PC-9 (cell line): ENCODE results near the gene XRCC4. TPM values are rescaled to one million over a fixed set of nuclear protein-coding genes. Genes with fewer than 3 reads are reported as not detected.
A peak's percentile ranks its signal among the peaks of the same experiment; 100 is the strongest.

Experiments
- BruUV-seq: library from RNA; stranded (reverse); fragments of 400-500 nt; replicated peaks from 2 replicates; lab custom pipeline; 2021; lab: Mats Ljungman, UMichigan
- CTCF ChIA-PET: fragments of 300-600 bp; sonication (Branson Sonifier 250); formaldehyde crosslinking; loops from one replicate; lab custom pipeline; 2022; ENCODE audit warnings: antibody characterized with exemption; lab: Charles Lee
- POLR2A ChIA-PET: fragments of 300-600 bp; sonication (Branson Sonifier 250); formaldehyde crosslinking; loops from one replicate; lab custom pipeline; 2022; ENCODE audit warnings: antibody characterized with exemption; ENCODE audit not compliant: unreplicated experiment; lab: Charles Lee
- DNase-seq, 2 experiments: peaks; one replicate each; pipeline versions ENCODE4 v3.0.0 to v3.0.0-alpha.2; 2015 to 2022; ENCODE audit warnings: mixed read lengths in 1 of 2
- H2AFZ ChIP-seq: fragments of 200-600 bp; sonication (generic); 2 replicates; pipeline ENCODE4 v1.8.1; 2017; ENCODE audit warnings: antibody characterized with exemption
- H3F3A ChIP-seq: fragments of 200-600 bp; sonication (generic); 2 replicates; pipeline ENCODE4 v1.8.1; 2017; ENCODE audit warnings: antibody characterized with exemption, mild to moderate bottlenecking, low read depth; ENCODE audit not compliant: insufficient read depth
- H3K27ac ChIP-seq: fragments of 200-600 bp; sonication (generic); 2 replicates; pipeline ENCODE4 v1.6.1; 2016; ENCODE audit warnings: mixed run types
- H3K27me3 ChIP-seq: fragments of 200-600 bp; sonication (generic); 2 replicates; pipeline ENCODE4 v1.6.1; 2016; ENCODE audit warnings: low read depth, mixed run types; ENCODE audit not compliant: insufficient read depth
- H3K36me3 ChIP-seq: fragments of 200-600 bp; sonication (generic); 2 replicates; pipeline ENCODE4 v1.6.1; 2016; ENCODE audit warnings: low read depth, mixed run types
- H3K4me1 ChIP-seq: fragments of 200-600 bp; sonication (generic); replicated peaks from 2 replicates; pipeline ENCODE4 v1.6.1; 2016; ENCODE audit warnings: mixed run types; ENCODE audit not compliant: insufficient read depth
- H3K4me2 ChIP-seq: fragments of 200-600 bp; sonication (generic); 2 replicates; pipeline ENCODE4 v1.6.1; 2017; ENCODE audit warnings: mixed run types
- H3K4me3 ChIP-seq: fragments of 200-600 bp; sonication (generic); 2 replicates; pipeline ENCODE4 v1.6.1; 2016; ENCODE audit warnings: mixed run types
- H3K79me2 ChIP-seq: fragments of 200-600 bp; sonication (generic); 2 replicates; pipeline ENCODE4 v1.6.1; 2017; ENCODE audit warnings: low read depth, mixed run types
- H3K9me2 ChIP-seq: fragments of 200-600 bp; sonication (generic); 2 replicates; pipeline ENCODE4 v1.8.1; 2017; ENCODE audit warnings: mild to moderate bottlenecking; ENCODE audit not compliant: insufficient read depth
- H3K9me3 ChIP-seq: fragments of 200-600 bp; sonication (generic); 2 replicates; pipeline ENCODE4 v1.8.1; 2016; ENCODE audit warnings: low read depth; ENCODE audit not compliant: insufficient read depth
- H4K20me1 ChIP-seq: fragments of 200-600 bp; sonication (generic); 2 replicates; pipeline ENCODE4 v1.8.1; 2017; ENCODE audit not compliant: insufficient read depth
- CTCF ChIP-seq: fragments of 200-600 bp; sonication (generic); conservative IDR thresholded peaks from 2 replicates; pipeline ENCODE4 v1.6.1; 2017; ENCODE audit warnings: mixed run types, antibody characterized with exemption, mild to moderate bottlenecking, moderate library complexity
- EZH2 ChIP-seq: fragments of 200-600 bp; sonication (generic); IDR thresholded peaks from 2 replicates; pipeline ENCODE4 v1.8.0; 2017; ENCODE audit warnings: antibody characterized with exemption, low read depth
- intact Hi-C: fragments of 100-400 bp; cut with micrococcal nuclease; formaldehyde crosslinking; loops from one replicate; pipeline ENCODE4 v1.10.0; 2022; ENCODE audit not compliant: unreplicated experiment
- total RNA-seq: library from RNA; stranded (reverse); gene quantifications from 2 replicates; pipeline ENCODE4 v1.2.3, GENCODE V29; 2021

The XRCC4 gene
- total RNA-seq, 1 experiment from 2014 or later = 12.2 TPM

DNA sequence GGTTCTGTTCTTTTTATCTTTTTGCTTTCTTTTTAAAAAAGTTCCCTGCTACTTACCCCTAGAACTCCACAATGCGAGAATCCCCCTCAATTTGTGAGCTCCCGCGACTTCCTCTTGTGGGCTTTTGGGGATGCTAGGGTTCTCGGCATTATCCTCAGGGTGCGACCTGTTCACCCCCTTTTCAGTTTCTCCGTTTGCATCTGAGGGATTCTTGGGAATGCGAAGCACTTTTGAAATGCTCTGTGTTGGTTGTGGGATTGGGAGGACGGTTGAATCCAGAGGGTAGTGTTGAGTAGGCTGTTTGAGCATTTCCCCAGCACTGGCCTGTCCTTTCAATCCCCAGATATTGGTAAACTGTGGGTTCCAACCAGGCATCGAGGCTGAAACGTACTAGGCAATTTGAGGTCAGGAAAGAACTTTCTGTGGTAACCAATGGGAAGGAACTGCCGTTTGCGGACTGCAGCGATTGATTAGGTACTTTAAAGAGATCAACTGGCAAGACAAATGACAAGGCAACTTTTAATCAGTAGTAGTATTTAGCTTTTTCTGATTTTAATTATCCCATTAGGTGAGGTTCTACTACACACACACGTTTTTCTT is 415 bp downstream of the XRCC4 start:
- intact Hi-C loops = loop anchor here (2.0 kb wide), 1 partner anchor 147 kb away; no protein-coding TSS in a partner anchor
- Histone ChIP-seq H3K36me3 (no peaks in the 10 kb centered on the region), H3K79me2 (peaks cover 64% of the 10 kb centered on the region), H3K9me2 (no peaks in the 10 kb centered on the region), H3K27ac (peak overlapping the region; percentile 69), H3K4me1 (peaks cover 17% of the 10 kb centered on the region), H4K20me1 (peaks cover 6% of the 10 kb centered on the region; the same call in 1 of the 2 replicates), H3K9me3 (no peaks in the 10 kb centered on the region), H3K4me2 (peak overlapping the region; percentile 89), H2AFZ (peak overlapping the region; percentile 94), H3F3A (no peaks in the 10 kb centered on the region), H3K27me3 (no peaks in the 10 kb centered on the region), H3K4me3 (peak overlapping the region; percentile 70)
- ChIA-PET CTCF (no interaction called here), POLR2A (interaction anchor here (0.6 to 0.8 kb wide), 10 partner anchors 20 to 783 kb away, joined by 3 to 8 read pairs (median 4); no protein-coding TSS in a partner anchor)
- TF ChIP-seq CTCF = no peak
- TF ChIP-seq EZH2 = no peak
- BruUV-seq = TSS peak; percentile 93
- DNase-seq = peak in 1 of 2 experiments; percentile 44

GRCh38 chr5:83082750-83083149 is 5.4 kb downstream of the XRCC4 start:
- Histone ChIP-seq H3K36me3 (no peaks in the 10 kb centered on the region), H3F3A (no peaks in the 10 kb centered on the region), H3K27me3 (no peaks in the 10 kb centered on the region), H3K4me2 (no peak overlapping the region), H4K20me1 (no peaks in the 10 kb centered on the region), H3K9me2 (no peaks in the 10 kb centered on the region), H2AFZ (no peak overlapping the region), H3K9me3 (no peaks in the 10 kb centered on the region), H3K4me1 (peaks cover 7% of the 10 kb centered on the region), H3K4me3 (no peak overlapping the region), H3K79me2 (peaks cover 20% of the 10 kb centered on the region), H3K27ac (no peak overlapping the region)
- intact Hi-C loops = no loop called here
- ChIA-PET CTCF (no interaction called here), POLR2A (no interaction called here)
- no TSS peak for BruUV-seq
- TF ChIP-seq CTCF (no peak), EZH2 (no peak)
- DNase-seq = no peak

DNA sequence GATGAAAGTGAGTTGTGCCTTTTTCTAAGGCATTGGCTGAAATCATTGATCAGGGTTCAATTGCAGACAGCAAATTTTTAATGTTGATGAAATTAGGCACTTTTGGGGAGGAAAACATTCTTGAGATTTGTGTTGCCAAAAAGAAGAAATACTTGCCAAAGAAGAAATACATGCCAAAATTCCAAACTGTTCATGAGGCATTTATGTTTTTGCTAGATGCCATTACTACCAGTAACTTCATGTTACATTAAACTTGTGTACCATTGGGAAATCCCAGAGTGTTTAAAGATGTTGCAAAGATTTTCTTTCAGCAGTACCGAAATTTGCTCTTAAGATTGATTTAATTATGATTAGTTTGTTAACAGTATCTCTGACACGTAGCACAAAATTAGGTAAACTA is 7.0 kb downstream of the XRCC4 start:
- CTCF ChIA-PET = no interaction called here

More for the DNA sequence above, 7.0 kb downstream of the XRCC4 start:
- Histone ChIP-seq H3K27ac (no peak overlapping the region), H3K4me1 (no peaks in the 10 kb centered on the region), H3F3A (no peaks in the 10 kb centered on the region), H4K20me1 (no peaks in the 10 kb centered on the region), H3K9me3 (no peaks in the 10 kb centered on the region), H3K36me3 (no peaks in the 10 kb centered on the region), H3K9me2 (no peaks in the 10 kb centered on the region), H3K27me3 (no peaks in the 10 kb centered on the region), H2AFZ (no peak overlapping the region), H3K4me2 (no peak overlapping the region), H3K79me2 (peaks cover 13% of the 10 kb centered on the region; the same call in 1 of the 2 replicates), H3K4me3 (no peak overlapping the region)
- BruUV-seq = no TSS peak
- no peak for DNase-seq
- no peak for TF ChIP-seq CTCF
- no peak for TF ChIP-seq EZH2
- intact Hi-C loops = no loop called here
- POLR2A ChIA-PET = no interaction called here
